ENCODE results near the gene CASZ1. TPM values are rescaled to one million over a fixed set of nuclear protein-coding genes. Genes with fewer than 3 reads are reported as not detected.
A peak's percentile ranks its signal among the peaks of the same experiment; 100 is the strongest.

Gene CASZ1
- total RNA-seq, 1 experiment from 2014 or later = 3.9 TPM

DNA sequence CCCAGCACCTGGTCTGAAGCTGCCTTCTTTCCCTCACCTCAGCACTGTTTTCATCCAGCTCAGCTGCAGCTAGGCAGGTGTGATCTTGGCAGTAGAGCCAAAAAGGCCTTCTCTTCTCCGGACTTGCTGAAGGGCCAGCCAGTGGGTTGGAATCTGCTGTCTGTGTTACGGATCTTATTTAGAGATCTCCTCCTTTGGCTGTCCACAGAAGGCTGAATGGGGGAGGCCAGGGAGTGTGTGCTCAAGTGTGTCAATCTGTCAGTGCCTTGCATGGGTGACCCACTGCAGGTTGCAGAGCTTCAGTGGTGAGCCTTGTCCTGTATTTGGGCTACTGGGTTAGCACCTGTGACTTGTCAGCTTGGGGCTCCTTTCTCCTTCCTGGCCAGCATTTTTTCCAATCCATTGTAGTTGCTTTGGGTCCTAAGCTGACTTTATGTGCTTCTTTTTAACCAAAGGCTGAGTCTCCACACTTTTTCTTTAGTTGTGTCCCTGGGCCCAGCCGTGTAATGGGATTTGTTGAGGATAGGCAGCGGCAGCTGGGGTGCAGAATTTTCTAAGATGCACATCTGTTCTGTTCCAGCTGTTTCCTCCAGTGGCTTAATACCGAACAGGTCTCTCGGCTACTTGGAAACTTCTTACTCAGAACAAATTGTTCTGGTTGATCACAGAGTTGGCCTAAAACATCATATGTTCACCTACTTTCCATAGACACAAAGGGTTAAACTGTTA, 194.9 kb downstream of the CASZ1 start:
- no peak overlapping the region for H2BK5ac ChIP-seq (ENCODE audit: insufficient read length, low read length)
- H3K18ac ChIP-seq (ENCODE audit: insufficient read length, low read depth, low read length) = no peak overlapping the region
- H3K79me2 ChIP-seq (ENCODE audit: insufficient read depth, low read length) = no peaks in the 10 kb centered on the region
- H2BK15ac ChIP-seq (ENCODE audit: low read depth, low read length) = no peak overlapping the region
- DNase-seq = no peak
- H3K27ac ChIP-seq (ENCODE audit: insufficient read length, low read depth, low read length) = no peak overlapping the region
- peaks cover 0 to 4% (median 0%) of the 10 kb centered on the region in 3 experiments; a peak in 1 of 7 replicates for H3K36me3 Mint-ChIP-seq (ENCODE audit: insufficient read depth in 1 of 3, low read depth in 3 of 3)
- no peaks in the 10 kb centered on the region for H3K27me3 Mint-ChIP-seq (ENCODE audit: low read depth)
- no peak overlapping the region for H3K4me3 Mint-ChIP-seq
- no peaks in the 10 kb centered on the region for H3K9me3 Mint-ChIP-seq
- no peak overlapping the region for H3K9ac ChIP-seq (ENCODE audit: extremely low read depth, insufficient read length, low read length)
- no peak overlapping the region for H3K4ac ChIP-seq (ENCODE audit: low read depth, low read length)
- no peak overlapping the region for H3K23ac ChIP-seq (ENCODE audit: insufficient read length, low read depth, low read length)
- no peak overlapping the region for H3K14ac ChIP-seq (ENCODE audit: insufficient read depth, low read length)
- H3T11ph ChIP-seq (ENCODE audit: low read length) = no peak overlapping the region
- no peak overlapping the region for H2BK20ac ChIP-seq (ENCODE audit: low read depth, low read length, poor library complexity, severe bottlenecking)
- peaks cover 31 to 33% of the 10 kb centered on the region in 2 experiments for H3K4me1 Mint-ChIP-seq
- H3K56ac ChIP-seq (ENCODE audit: insufficient read length, low read depth, low read length) = no peak overlapping the region
- no peaks in the 10 kb centered on the region; the same call in 1 of the 2 replicates for H3K27me3 ChIP-seq (ENCODE audit: insufficient read depth, low read length)
- H2AFZ ChIP-seq (ENCODE audit: low read length) = no peak overlapping the region
- no CpG with 5 or more reads among the region's 6 CpGs for WGBS (ENCODE audit: extremely low coverage, insufficient read length, low lambda C conversion rate)
- H4K8ac ChIP-seq (replicated peaks; ENCODE audit: insufficient read length, low read depth, low read length) = no peak overlapping the region
- peaks cover 8% of the 10 kb centered on the region; the same call in 1 of the 2 replicates for H3K4me1 ChIP-seq (ENCODE audit: insufficient read depth, low read length)
- H2BK12ac ChIP-seq (ENCODE audit: insufficient read length, low read depth, low read length) = no peak overlapping the region
- no peaks in the 10 kb centered on the region for H3K9me3 ChIP-seq (ENCODE audit: control insufficient read depth, low read depth, low read length)
- no peaks in the 10 kb centered on the region for H3K23me2 ChIP-seq (ENCODE audit: insufficient read length, low read depth, low read length, poor library complexity, severe bottlenecking)
- no peak overlapping the region for H4K91ac ChIP-seq (ENCODE audit: insufficient read length, low read depth, low read length)
- H4K20me1 ChIP-seq (ENCODE audit: control insufficient read depth, insufficient read depth, insufficient read length) = peaks cover 4% of the 10 kb centered on the region
- peak overlapping the region in 1 of 3 experiments; percentile 36; a peak in 2 of 7 replicates for H3K27ac Mint-ChIP-seq
- TF ChIP-seq, protein P1, sequence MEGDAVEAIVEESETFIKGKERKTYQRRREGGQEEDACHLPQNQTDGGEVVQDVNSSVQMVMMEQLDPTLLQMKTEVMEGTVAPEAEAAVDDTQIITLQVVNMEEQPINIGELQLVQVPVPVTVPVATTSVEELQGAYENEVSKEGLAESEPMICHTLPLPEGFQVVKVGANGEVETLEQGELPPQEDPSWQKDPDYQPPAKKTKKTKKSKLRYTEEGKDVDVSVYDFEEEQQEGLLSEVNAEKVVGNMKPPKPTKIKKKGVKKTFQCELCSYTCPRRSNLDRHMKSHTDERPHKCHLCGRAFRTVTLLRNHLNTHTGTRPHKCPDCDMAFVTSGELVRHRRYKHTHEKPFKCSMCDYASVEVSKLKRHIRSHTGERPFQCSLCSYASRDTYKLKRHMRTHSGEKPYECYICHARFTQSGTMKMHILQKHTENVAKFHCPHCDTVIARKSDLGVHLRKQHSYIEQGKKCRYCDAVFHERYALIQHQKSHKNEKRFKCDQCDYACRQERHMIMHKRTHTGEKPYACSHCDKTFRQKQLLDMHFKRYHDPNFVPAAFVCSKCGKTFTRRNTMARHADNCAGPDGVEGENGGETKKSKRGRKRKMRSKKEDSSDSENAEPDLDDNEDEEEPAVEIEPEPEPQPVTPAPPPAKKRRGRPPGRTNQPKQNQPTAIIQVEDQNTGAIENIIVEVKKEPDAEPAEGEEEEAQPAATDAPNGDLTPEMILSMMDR (conservative IDR thresholded peaks at IDR 0.05) = no peak
- no peaks in the 10 kb centered on the region for H3K79me1 ChIP-seq (ENCODE audit: insufficient read depth, low read depth, low read length, poor library complexity, severe bottlenecking)
- H2BK120ac ChIP-seq (ENCODE audit: low read depth, low read length, poor library complexity, severe bottlenecking) = no peak overlapping the region
- H4K5ac ChIP-seq (ENCODE audit: insufficient read length, low read depth, low read length) = no peak overlapping the region
- no peak overlapping the region for H2AK5ac ChIP-seq (ENCODE audit: insufficient read length, low read length)
- no peak overlapping the region for H3K4me2 ChIP-seq (ENCODE audit: insufficient read depth, insufficient read length, low read length)

All from H9 (cell line).